Large intestine (tissue), 3 donors: Measurements from ENCODE around the gene KCNC4. TPM values are rescaled to one million over a fixed set of nuclear protein-coding genes. Genes with fewer than 3 reads are reported as not detected.

ENCODE experiments used
- DNase-seq, 2 donors: peaks; one replicate each; pipeline versions ENCODE4 v3.0.0 to v3.0.0-alpha.2; 2013
- H3K27ac ChIP-seq: one replicate; pipeline ENCODE4 v1.5.1; 2013; ENCODE audit warnings: low read length
- H3K27me3 ChIP-seq: 2 replicates; pipeline ENCODE4 v1.6.1; 2013; ENCODE audit warnings: low read length; ENCODE audit not compliant: control insufficient read depth, insufficient read depth
- H3K36me3 ChIP-seq: 2 replicates; pipeline ENCODE4 v1.6.1; 2013; ENCODE audit warnings: low read length; ENCODE audit not compliant: control insufficient read depth, insufficient read depth
- H3K4me1 ChIP-seq: one replicate; pipeline ENCODE4 v1.6.1; 2013; ENCODE audit warnings: low read length; ENCODE audit not compliant: control insufficient read depth, insufficient read depth
- H3K4me3 ChIP-seq: one replicate; pipeline ENCODE4 v1.5.1; 2013; ENCODE audit warnings: low read length
- H3K9me3 ChIP-seq: one replicate; pipeline ENCODE4 v1.6.1; 2013; ENCODE audit warnings: mild to moderate bottlenecking, low read depth, low read length, moderate library complexity; ENCODE audit not compliant: control insufficient read depth
- WGBS: methylation state at CpG from one replicate; pipeline ENCODE4 v1.1.5; 2013; ENCODE audit warnings: low lambda C conversion rate; ENCODE audit not compliant: insufficient coverage; 5-methylcytosine and 5-hydroxymethylcytosine counted together
- polyA plus RNA-seq: library from polyadenylated mRNA; unstranded; fragments of 120-200 nt; gene quantifications from one replicate; pipeline ENCODE4 v1.2.1, GENCODE V29; 2013

The KCNC4 gene
- polyA plus RNA-seq, 1 donor = 3.5 TPM

DNA sequence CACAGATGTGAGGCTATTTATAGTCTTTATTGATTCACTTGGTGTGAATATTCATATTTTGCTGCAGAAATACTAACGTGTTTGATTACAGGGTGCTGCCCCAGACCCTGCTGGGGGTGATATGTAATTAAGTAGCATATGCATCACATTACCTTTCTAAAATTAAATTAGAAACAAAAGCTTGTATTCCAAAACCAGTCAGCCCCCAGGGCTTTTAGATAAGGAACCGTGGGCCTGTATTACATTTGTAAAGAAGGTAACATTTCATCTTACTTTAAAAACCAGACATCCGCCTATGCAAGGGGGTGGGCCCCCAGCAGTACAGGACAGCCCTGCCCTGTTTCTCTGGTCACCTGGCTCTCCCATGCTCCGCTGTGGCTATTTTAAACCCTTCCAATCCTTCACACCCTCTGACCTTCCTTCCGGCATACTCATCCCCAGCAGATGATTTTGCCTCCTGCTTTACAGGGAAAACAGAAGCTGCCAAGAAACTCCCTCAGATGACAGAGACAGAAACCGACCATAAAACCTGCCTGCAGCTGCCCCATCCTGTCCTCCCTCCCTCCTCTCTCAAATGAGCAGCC is 22.0 kb upstream of the KCNC4 start:
- Histone ChIP-seq H3K4me3 (no peak overlapping the region), H3K9me3 (no peaks in the 10 kb centered on the region), H3K36me3 (no peaks in the 10 kb centered on the region), H3K27ac (no peak overlapping the region), H3K4me1 (no peaks in the 10 kb centered on the region), H3K27me3 (peaks cover 36% of the 10 kb centered on the region)
- 0% methylated on average over 1 of the region's 6 CpGs for WGBS
- DNase-seq = no peak

DNA sequence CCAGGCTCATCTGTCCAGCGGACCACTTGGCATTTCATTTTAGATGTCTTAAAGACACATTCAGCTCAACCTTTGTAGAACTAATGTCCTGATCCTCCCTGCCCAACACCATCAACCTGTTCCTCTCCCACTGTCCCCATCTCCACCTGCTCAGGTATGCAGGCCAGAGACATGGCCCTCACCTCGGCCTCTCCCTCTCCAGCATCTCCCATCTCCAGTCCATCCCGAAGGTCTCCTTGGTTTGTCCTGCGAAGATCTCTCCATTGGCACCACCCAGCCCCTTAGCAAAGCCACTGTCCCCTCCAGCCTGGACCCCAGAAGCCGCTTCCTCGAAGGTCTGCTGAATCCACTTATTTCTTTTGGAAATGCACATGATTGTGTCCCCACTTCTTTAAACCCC is 20.9 kb upstream of the KCNC4 start:
- H3K4me1 ChIP-seq = no peaks in the 10 kb centered on the region
- 100% methylated on average over 3 of the region's 6 CpGs for WGBS
- no peaks in the 10 kb centered on the region for H3K36me3 ChIP-seq

GRCh38 chr1:110190282-110190929 is 19.7 kb upstream of the KCNC4 start:
- Histone ChIP-seq H3K4me1 (no peaks in the 10 kb centered on the region), H3K4me3 (no peak overlapping the region), H3K27ac (no peak overlapping the region), H3K36me3 (no peaks in the 10 kb centered on the region), H3K9me3 (no peaks in the 10 kb centered on the region), H3K27me3 (peaks cover 21% of the 10 kb centered on the region)
- WGBS = no CpG with 5 or more reads among the region's 8 CpGs
- no peak for DNase-seq

More for the DNA sequence above, 20.9 kb upstream of the KCNC4 start:
- Histone ChIP-seq H3K27ac (no peak overlapping the region), H3K9me3 (no peaks in the 10 kb centered on the region), H3K4me3 (no peak overlapping the region), H3K27me3 (peaks cover 30% of the 10 kb centered on the region)
- DNase-seq = no peak

DNA sequence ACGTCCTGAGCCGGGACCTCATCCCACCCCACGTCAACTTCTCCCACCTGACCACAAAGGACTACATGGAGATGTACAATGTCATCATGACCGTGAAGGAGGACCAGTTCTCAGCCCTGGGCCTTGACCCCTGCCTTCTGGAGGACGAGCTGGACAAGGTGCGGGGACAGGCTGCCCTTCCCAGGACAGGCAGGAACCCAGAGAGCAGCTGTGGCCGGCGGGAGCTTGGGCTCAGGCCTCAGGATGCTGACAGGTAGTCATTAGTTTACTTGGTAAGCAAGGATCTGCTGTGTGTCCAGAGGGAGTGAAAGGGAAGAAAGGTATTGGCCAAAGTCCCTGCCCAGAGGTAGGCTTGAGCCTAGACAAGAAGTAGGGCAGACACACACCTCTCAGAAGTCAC is 17.6 kb upstream of the KCNC4 start:
- no peak for DNase-seq
- H3K9me3 ChIP-seq = no peaks in the 10 kb centered on the region
- no peaks in the 10 kb centered on the region for H3K36me3 ChIP-seq
- no peak overlapping the region for H3K27ac ChIP-seq
- H3K4me1 ChIP-seq = no peaks in the 10 kb centered on the region
- no CpG with 5 or more reads among the region's 8 CpGs for WGBS
- peaks cover 7% of the 10 kb centered on the region for H3K27me3 ChIP-seq
- H3K4me3 ChIP-seq = no peak overlapping the region

GRCh38 chr1:110195196-110195595 is 14.9 kb upstream of the KCNC4 start:
- WGBS = 100% methylated on average over 2 of the region's 10 CpGs
- Histone ChIP-seq H3K4me3 (no peak overlapping the region), H3K27me3 (no peaks in the 10 kb centered on the region), H3K4me1 (no peaks in the 10 kb centered on the region), H3K36me3 (no peaks in the 10 kb centered on the region), H3K27ac (no peak overlapping the region), H3K9me3 (no peaks in the 10 kb centered on the region)
- DNase-seq = no peak

DNA sequence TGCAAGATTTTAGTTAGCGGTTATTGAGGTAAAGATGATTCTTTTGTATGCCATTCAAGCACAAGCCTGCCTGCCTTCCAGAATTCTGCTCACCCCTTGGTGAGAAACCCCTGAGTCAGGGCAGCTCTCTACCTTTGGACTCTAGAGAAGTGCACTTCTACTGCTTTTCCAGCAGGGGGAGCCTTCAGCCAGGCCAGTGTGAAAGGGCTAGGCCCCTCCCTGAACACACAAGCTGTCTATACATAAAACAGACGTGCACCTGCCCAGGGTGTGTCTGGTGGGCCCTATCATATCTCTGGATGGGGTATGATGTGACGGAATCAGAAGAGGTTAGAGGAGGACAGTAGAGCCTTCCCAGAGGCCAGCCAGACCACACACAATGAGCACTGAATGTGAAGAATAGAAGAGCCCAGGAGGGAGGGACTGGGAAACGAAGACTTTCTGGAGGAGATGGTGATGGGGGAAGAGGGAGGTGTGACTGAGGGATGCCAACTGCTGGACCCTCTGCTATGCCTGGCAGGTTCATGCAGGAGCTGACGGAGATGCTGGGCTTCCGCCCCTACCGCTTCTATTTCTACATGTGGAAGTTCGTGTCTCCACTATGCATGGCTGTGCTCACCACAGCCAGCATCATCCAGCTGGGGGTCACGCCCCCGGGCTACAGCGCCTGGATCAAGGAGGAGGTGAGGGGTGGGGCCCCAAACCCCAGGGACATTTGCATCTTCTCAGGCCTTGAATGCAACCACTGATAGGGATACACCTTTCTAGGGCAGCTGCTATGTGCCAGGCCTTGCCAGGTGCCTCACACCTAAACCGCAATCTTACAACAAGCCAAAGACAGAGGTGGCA is 13.0 kb upstream of the KCNC4 start:
- Histone ChIP-seq H3K36me3 (no peaks in the 10 kb centered on the region), H3K9me3 (no peaks in the 10 kb centered on the region), H3K27me3 (no peaks in the 10 kb centered on the region), H3K27ac (no peak overlapping the region), H3K4me3 (no peak overlapping the region), H3K4me1 (no peaks in the 10 kb centered on the region)
- no CpG with 5 or more reads among the region's 12 CpGs for WGBS
- DNase-seq = peak; percentile 57 to 68

- H3K36me3 ChIP-seq = no peaks in the 10 kb centered on the region
- no peaks in the 10 kb centered on the region for H3K27me3 ChIP-seq
- no peak for DNase-seq
- no peak overlapping the region for H3K27ac ChIP-seq
- no peaks in the 10 kb centered on the region for H3K9me3 ChIP-seq
- no peaks in the 10 kb centered on the region for H3K4me1 ChIP-seq
- no CpG with 5 or more reads among the region's 23 CpGs for WGBS
- no peak overlapping the region for H3K4me3 ChIP-seq
Observed at GRCh38 chr1:110197905-110198629, 12.0 kb upstream of the KCNC4 start.

GRCh38 chr1:110198746-110199145 is 11.4 kb upstream of the KCNC4 start:
- Histone ChIP-seq H3K27me3 (no peaks in the 10 kb centered on the region), H3K36me3 (no peaks in the 10 kb centered on the region), H3K4me3 (no peak overlapping the region), H3K27ac (no peak overlapping the region), H3K9me3 (no peaks in the 10 kb centered on the region), H3K4me1 (no peaks in the 10 kb centered on the region)
- WGBS = no CpG with 5 or more reads among the region's 2 CpGs
- no peak for DNase-seq

DNA sequence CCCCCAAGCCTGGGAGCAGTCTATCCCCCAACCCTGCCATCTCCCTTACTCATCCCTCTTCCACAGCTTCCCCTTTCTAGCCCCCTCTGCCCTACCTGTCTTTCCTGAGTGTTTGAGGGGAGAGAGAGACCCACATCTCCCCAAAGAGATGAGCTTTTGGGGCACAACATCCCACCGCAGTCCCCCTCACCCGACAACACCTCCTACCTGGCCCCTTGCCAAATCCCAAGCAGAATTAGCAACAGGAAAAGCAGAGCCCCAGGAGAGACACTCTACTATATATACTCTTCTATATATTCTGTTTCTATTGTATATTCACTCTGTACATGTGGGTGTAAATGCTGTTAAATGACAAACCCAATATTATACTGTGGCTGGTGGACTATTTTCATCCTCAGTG is 9.9 kb upstream of the KCNC4 start:
- Histone ChIP-seq H3K4me1 (no peaks in the 10 kb centered on the region), H3K36me3 (no peaks in the 10 kb centered on the region), H3K27ac (no peak overlapping the region), H3K27me3 (no peaks in the 10 kb centered on the region), H3K4me3 (no peak overlapping the region), H3K9me3 (no peaks in the 10 kb centered on the region)
- no peak for DNase-seq
- WGBS = no CpG with 5 or more reads among the region's 2 CpGs

DNA sequence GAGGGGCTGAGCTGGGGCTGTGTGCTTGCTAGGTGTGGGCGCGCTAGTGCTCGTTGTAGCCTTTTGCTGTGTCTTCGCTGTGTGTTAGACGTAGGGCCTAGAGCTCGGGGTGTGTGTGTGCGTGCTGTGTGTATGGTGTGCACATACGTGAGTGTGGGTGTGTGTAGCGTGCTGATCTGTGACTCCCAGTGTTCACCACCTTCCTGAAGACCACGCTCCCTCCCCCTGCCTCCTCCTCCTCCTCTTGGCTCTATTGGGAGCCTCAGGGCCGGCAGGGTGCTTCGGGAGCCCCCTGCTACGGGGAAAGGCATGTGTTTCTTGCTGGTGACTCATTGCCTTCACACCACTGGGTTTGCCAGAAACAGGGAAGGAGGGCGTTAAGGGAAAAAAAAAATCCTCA is 9.4 kb upstream of the KCNC4 start:
- H3K36me3 ChIP-seq = no peaks in the 10 kb centered on the region
- DNase-seq = no peak
- no CpG with 5 or more reads among the region's 14 CpGs for WGBS
- H3K9me3 ChIP-seq = no peaks in the 10 kb centered on the region
- H3K4me3 ChIP-seq = no peak overlapping the region
- H3K27ac ChIP-seq = no peak overlapping the region
- no peaks in the 10 kb centered on the region for H3K27me3 ChIP-seq
- no peaks in the 10 kb centered on the region for H3K4me1 ChIP-seq
